ENCODE results near the gene GET4.

The GET4 gene, protein sequence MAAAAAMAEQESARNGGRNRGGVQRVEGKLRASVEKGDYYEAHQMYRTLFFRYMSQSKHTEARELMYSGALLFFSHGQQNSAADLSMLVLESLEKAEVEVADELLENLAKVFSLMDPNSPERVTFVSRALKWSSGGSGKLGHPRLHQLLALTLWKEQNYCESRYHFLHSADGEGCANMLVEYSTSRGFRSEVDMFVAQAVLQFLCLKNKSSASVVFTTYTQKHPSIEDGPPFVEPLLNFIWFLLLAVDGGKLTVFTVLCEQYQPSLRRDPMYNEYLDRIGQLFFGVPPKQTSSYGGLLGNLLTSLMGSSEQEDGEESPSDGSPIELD

DNA sequence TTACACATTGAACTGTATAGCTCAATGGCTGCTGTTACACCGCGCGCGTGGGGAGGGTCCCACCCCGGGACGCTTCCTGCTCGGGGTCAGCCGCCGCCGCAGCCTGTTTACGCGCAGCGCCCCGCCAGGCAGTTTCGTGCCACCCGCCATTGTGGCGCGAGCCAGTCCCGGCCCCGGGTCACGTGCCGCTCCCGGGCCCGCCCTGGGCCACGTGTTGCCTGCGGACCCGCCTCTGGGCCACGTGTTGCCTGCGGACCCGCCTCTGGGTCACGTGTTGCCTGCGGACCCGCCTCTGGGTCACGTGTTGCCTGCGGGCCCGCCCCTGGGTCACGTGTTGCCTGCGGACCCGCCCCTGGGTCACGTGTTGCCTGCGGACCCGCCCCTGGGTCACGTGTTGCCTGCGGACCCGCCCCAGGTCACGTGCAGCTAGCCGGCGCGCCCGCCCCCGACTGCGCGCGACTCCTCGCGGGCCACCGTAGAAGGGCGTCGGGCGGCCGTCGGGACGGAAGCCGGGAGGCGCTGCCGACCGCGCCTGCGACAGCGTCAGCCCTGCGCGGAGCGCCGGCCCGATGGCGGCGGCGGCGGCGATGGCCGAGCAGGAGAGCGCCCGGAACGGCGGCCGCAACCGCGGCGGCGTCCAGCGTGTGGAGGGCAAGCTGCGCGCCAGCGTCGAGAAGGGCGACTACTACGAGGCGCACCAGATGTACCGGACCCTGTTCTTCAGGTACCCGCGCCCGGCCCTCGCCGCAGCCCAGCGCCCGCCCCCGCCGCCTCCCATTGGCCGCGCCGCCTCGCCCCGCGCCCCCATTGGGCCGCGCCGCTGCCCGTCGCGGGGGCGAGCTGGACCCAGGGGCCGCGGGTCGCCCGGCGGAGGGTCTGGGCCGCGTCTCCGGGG, at the start of gene GET4:
Gene GET4, plus strand, starts transcription at position 478 of the 895 bp plus-strand sequence. Its CDS starts 92 bp downstream, at position 570.
- peak; percentile 99 for DNase-seq (ENCODE audit: low spot score)

DNA sequence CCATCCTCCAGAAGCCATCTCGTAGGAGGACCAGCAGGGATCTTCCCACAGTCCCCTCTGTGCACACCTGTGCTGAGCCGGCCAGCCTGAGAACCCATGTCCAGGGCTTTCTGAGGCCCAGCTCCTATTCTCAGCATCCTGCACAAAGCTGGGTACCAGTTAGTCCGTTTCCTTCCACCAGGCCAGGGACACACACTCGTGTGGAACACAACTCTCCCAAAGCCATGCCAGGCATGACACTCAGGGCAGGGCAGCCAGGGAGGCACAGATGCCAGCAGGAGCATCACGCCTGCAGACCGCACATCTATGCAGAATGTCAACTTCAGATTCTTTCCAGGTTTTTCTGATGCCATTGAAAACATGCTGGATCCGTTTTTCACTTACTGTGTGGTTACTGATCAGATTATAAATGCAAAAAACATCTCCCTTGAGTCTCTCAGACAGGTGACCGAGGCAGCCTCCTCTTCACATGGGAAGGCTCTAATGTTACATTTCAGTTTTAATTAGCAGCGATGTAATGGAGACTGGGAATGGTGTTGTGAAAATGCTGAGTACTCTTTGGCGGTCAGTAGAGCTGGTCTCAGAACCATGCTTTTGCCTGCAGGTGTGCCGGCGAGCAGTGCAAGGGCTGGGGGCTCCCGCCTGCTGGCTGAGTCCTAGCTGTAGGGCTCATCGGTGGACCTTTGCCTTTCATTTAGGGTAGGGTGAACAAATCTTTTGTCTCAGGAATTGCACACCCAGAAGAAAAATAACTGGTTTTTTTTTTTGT, 47.4 kb upstream of the GET4 start:
- no peak for DNase-seq (ENCODE audit: low spot score)

DNA sequence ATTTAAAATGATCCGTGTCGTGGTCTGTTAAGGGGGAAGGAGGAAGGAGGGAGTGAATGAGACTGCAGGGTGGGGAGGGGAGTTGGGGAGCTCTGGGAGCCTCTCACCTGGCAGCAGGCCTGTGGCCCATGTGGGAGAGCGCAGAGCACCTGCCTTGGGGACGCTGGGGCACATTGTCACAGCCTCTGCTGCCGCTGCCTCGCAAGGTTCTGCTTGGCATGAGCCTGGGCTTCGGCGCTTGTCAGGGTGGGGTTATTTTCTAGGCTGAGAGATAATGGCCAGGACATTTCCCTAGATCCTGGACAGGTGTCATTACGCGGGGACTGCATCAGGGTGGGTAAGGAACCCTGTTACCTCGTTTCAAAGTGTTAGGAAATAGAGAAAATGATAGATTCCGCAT, 46.3 kb upstream of the GET4 start:
- no peak for DNase-seq (ENCODE audit: low spot score)

DNA sequence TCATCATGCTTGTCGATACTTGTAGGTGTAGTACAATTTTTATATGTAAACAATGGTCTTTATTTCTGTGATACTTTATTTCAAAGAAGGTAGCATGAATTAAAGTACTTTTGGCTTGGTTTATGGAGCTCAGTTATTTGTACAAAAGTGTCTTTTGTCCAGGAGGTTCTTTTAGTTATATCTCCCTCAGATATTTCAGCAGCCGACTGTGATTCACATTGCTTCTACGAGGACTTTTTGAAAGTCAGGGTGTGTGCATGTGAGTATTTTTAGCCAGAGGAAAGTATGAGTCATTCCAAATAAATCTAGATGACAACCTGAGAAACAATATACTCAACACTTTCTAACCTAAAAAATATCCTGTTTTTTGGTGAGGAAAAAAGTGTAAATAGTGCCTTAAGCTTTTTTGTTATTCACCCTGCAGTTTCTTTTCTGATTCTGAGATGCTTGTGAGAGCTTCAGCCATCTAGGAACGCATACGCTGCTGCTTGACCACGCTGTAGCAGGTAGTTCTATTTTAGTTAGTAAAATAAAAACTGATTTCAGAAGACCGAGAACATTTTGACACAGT, 44.7 kb upstream of the GET4 start:
- DNase-seq (ENCODE audit: low spot score), result peak; percentile 81

DNA sequence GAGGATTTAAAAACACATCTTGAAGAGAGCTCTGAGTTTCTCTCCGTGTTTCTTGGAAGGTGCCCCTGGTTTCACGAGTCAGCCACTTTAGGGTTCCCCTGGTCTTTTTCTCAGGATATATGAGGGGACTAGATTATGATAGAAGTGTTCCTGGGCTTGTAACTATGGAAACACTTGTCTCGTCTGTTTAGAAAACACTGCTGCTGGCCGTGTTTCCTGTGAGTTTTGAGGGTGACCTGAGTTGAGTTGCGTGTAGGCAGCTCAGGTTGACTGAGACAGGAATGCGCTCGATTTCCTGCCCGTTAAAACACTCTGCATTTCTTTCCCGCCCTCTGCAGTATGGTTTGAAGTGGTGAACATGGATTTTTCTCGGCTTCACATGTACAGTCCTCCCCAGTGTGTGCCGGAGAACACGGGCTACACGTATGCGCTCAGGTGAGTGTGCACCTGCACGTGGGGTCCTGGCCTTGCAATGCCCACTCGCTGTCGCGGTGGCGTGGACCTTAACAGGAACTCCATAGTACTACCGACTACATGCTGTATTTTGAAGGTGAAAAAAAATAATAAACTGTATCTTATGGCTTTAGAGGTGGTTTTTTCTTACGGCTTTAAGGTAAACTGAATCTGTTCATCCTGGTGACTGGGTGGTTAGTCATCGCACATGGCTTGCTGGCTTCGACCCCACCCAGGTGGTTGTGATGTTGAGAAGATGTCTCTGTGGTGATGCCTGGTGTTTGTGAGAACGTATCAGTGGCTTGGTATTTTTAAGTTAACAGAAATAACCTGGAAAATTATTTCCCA, 44.0 kb upstream of the GET4 start, which contains the start of gene SUN1:
Gene SUN1, plus strand, starts transcription at position 310 of the 801 bp plus-strand sequence. Its CDS starts 49 bp downstream, at position 359.
- DNase-seq (ENCODE audit: low spot score), result peak; percentile 89

DNA sequence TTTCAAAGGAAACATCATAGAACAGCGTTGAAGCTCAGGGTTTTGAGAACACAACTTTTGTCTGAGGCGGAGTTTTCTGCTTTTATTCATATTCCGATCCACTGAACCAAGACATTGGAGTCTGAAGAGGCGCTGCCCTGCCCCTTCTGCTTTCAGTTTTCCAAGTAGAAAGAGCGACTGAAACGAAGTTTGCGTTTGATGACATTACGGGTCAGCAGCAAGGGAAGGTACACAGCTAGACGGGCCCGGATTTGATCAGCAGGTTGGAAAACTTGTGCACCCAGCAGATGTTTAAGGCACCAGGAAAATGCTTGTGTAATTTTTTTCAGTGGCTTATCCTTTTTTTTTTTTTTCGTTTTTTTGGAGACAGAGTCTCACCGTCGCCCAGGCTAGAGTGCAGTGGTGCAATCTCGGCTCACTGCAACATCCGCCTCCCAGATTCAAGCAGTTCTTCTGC, 43.4 kb upstream of the GET4 start:
- no peak for DNase-seq (ENCODE audit: low spot score)

DNA sequence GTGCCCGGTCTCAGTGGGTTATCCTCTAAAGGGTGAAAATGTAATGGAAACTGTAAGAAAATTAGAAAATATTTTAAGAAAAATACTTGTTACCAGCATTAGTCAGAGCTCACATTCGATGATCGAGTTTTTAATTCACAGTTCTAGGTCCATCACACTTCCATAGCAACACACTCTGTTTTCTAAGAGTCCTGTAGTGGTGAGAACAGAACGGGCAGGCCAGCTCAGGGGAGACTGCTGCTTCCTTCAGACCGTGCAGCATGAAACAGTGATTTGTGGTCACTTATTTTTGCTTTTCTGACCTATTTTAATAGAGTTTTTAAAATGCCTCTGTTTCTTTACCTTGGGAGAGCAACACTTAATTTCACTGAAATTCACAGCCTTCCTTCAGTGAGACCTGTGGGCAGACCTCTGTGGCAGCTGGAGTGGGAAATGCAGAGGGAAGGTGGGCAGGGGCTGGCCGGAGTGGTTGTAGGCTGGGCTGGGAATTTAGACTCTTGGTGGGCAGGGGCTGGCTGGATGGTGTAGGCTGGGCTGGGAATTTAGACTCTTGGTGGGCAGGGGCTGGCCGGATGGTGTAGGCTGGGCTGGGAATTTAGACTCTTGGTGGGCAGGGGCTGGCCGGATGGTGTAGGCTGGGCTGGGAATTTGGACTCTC, 42.6 kb upstream of the GET4 start:
- no peak for DNase-seq (ENCODE audit: low spot score)

DNA sequence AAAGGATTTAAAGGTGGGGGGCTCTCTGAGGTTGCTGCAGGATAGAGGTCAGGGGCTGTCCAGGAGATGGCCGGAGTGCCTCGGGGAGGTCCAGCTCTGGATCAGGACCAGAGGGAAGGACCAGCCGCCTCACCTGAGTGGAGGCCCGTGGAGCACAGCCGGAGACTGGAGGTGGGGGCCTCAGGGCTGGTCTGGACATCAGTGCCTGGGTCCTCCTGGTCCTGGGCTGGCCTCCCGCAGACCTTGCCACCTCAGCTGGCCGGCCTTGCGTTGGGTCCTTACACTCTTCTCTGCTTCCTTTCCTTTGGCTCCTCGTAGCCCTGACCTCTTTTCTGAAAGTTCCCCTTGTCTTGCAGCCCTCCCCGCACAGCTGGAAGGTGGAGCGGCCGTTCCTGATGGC, 42.1 kb upstream of the GET4 start:
- DNase-seq (ENCODE audit: low spot score), result no peak

DNA sequence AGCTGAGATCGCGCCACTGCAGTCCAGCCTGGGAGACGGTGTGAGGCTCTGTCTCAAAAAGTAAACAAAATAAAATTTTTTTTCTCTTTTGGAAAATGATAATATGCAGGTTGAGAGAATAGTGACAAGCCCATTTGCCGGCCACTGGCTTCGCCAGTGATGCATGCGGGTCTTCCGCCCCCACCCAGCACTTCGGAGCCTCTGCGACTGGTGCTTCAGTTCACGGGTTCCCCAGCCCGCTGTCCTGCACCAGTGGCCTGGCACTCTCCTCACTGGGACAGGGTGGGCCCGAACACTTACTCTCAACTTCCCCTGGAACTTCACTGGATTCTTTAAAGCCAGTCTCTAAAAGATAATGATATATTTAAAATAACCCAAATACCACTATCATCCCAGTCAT, 41.3 kb upstream of the GET4 start:
- DNase-seq (ENCODE audit: low spot score), result no peak

DNA sequence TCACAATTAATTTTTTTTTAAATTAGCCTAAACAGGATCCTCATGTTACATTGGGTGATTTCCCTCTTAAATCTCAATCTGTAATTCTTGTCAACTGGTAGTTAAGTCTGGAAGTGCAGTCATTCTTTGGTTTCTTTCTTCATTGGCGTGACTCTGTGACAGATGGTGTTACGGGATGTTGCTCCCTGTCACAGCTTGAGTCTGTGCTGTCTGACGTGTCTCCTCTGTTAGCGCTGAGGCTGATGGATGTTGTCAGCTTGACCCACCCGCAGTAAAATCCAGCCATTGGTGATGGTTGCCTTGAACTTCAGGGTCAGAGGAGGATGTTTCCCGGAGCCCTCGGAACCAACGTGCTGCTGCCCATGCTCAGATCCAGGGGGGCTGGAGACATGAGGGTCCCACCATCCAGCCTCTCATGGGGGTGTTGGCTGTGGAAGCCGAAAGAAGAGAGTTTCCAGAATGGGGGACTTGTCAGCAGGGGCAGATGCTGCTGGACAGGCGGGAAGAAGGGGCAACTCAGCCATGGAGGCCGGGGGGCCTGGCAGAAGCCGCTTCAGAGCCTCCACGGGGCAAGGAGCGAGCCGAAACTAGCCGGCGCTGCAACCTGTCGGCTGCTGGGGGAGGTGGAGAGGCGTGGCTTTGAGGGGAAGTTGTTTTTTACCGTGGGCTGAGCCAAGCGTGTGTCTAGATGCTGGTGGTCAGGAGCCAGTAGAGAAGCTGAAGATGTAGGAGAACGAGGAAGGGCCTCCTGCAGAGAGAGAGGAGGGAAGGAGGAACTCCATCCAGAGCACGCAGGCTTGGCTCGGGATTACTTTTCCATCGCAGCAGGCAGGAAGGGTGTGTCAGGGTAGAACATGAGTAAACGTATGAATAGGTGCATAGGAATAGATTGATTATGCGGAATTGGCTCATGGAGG, 40.6 kb upstream of the GET4 start:
- DNase-seq (ENCODE audit: low spot score), result no peak

DNA sequence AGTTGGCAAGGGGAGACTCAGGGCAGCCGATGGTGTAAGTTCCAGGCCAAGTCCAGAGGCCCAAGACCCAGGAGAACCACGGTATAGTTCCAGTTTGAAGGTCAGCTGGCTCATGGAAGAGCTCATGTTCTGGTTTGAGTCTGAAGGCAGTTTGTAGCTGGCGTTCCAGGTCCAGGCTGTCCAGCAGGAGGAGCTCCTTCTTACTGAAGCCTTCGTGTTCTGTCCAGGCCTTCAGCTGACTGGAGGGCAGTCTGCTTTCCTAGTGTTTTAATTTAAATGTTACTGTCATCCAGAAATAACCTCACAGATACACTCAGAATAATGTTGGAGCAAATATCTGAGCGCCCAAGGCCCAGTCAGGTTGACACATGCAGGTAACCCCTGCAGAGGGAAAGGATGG, 39.9 kb upstream of the GET4 start:
- DNase-seq (ENCODE audit: low spot score), result no peak

DNA sequence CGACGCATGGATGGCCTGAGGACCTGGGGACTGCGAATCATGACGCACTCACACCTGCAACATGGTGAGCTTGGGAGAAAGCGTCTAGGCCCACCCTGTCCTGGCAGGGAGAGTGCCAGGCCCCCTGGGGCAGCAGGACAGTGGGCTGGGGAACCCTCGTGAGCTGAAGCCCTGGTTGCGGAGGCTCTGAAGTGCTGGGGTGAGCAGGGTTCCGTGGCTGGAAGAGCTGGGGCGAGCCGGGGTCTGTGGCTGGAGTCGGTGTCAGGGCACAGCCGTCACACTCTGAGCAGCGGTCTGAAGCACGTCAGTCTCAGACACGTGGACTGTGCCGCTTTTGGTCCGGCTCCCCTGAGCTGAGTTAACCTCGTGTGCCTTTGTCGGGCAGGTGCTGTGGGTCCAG, 39.4 kb upstream of the GET4 start:
- no peak for DNase-seq (ENCODE audit: low spot score)

DNA sequence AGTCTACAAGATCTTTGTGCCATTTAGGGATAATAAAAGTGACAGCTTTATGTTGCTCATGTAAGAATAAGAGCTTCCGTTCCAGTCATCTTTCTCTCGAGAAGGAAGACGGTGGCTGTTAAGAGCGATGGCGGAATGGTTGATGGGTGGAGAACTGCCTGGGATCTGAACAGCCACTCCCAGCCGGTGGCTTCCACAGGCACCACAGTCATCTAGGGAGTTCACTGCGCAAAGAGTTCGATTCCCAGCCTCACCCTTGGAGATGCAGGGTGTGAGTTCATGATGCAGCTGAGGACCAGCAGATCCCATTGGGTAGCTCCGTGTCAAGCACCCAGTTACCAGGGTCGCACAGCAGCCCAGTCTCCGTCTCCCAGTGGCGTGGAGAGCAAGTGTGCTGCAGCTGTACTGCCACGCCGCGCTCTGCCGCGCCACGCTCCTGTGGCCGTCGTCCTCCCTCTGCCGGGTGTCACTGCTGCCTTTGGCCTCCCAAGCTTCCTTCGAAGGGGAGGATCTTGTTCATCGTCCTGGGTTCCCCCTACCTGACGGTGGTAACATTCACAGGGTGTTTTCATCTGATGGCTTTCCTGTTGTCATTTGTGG, 36.3 kb upstream of the GET4 start:
- no peak for DNase-seq (ENCODE audit: low spot score)

DNA sequence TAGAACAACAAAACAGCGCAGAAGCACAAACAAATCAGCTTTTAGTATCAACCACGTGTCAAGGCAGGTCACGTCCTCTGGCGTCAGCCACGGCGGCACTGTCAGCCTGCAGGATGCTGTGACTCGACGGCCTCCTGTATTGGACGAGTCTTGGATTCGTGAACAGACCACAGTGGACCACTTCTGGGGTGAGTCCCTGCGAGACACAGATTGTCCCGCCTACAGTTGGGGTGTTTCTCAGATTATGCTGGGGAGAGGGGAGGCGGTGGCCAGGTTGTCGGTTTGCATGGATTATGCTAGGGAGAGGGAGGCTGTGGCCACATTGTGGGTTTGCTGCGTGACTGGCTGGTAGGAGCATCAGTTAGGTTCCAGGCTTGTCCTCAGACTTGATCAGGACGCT, 34.4 kb upstream of the GET4 start:
- DNase-seq (ENCODE audit: low spot score), result no peak

DNA sequence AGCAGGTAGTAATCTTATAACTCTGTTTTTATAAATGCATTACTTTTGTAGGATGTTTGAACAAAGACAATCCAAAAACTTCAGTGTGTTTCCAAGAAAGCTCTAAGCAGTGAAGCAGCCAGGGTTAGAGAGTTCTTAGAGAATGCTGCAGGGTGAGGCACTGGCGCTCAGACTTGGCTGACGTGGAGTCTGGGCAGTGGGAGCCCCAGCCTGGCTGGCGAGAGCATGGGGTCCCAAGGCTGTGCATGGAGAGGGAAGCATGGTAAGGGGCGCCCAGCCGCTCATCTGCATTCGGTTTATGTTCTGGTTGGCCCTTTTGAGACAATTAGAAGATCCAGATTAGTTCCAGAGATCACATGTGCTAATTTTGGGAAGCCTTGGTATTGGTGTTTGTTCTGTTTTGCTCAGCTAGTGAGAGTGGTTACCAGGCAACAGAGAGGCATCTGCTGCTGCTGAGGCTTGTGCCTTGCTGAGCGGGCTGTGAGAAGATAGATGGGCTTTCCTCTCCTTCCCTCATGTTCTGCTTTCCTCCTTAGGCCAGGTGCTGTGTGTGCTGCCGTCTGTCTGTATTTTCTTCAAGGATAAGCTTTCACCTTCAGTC, 33.8 kb upstream of the GET4 start:
- DNase-seq (ENCODE audit: low spot score), result no peak

DNA sequence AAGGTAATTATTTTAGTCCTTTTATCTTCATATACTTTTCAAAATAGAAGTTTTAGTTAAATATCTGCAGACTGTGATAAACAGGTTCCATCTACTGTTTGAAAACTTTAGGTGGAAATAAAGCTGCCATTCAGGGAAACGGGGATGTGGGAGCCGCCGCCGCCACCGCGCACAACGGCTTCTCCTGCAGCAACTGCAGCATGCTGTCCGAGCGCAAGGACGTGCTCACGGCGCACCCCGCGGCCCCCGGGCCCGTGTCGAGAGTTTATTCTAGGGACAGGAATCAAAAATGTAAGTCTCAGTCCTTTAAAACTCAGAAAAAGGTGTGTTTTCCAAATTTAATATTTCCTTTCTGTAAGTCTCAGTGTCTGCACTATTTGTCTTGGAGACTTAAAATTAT, 33.1 kb upstream of the GET4 start:
- no peak for DNase-seq (ENCODE audit: low spot score)

DNA sequence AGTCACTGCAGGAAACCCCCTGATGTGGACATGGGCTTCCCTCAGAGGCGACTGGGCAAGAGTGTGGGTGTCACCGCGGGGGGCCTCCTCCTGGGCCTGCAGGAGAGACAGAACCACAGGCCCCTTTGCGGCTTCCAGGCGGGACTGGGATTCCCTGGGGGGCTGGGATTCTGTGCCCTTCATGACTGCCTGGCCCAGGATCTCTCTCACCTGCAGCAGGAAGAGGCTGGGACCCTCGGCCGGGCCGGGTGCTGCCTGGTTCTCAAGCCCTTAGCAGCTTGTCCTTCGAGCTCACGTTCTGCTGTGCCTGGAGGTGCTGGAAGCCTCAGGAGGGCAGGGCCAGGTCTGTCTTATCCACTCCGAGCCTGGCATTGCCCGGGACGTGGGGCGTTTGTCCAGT, 32.3 kb upstream of the GET4 start:
- DNase-seq (ENCODE audit: low spot score), result no peak

DNA sequence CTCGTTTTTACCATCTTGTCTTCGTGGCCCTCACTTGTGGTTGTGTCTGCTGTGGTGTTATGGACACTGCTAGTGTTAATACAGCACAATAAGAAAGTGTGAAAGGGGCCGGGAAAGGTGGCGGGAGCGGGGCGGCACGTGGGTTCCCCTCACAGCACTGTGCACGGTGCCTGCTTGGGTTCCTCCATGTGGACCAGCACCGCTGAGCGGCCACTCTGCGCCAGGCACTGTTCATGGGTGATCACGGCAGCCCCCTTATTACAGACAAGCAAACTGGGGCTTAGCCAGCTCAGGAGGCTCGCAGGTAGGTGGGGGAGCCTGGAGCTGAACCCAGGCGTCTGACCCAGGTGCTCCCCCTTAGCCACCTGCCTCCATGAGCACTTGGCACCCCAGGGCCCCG, 31.8 kb upstream of the GET4 start:
- no peak for DNase-seq (ENCODE audit: low spot score)

DNA sequence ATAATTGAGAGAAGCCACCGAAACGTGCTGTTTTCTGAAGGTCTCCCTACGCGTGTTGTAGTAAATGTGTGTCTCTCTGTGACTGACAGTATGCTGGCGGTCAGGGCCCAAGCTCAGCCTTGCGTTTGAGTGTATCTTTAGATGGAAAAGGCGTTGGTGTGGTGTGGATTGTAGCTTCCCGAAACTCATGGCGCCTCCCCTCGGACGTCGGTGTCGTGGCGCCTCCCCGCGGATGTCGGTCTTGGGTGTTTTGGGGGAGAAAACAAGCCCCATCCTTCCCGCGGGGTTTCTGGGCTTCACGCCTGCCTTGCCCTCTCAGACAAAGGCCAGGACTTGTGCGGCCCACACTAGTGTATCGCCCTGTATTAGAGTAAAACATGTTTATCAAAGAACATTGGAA, 31.3 kb upstream of the GET4 start:
- no peak for DNase-seq (ENCODE audit: low spot score)

All from CD4-positive, alpha-beta T cell treated with Interleukin-2 at 100 ng/mL for 4 hours (primary cell).